Measurements from ENCODE around the gene RHEB. TPM values are rescaled to one million over a fixed set of nuclear protein-coding genes. Genes with fewer than 3 reads are reported as not detected.
A peak's percentile ranks its signal among the peaks of the same experiment; 100 is the strongest.

RHEB gene
- total and polyA plus RNA-seq, 2 of the 4 experiments (the other 2 are of a cell fraction), result 19.7 to 67.2 TPM

DNA sequence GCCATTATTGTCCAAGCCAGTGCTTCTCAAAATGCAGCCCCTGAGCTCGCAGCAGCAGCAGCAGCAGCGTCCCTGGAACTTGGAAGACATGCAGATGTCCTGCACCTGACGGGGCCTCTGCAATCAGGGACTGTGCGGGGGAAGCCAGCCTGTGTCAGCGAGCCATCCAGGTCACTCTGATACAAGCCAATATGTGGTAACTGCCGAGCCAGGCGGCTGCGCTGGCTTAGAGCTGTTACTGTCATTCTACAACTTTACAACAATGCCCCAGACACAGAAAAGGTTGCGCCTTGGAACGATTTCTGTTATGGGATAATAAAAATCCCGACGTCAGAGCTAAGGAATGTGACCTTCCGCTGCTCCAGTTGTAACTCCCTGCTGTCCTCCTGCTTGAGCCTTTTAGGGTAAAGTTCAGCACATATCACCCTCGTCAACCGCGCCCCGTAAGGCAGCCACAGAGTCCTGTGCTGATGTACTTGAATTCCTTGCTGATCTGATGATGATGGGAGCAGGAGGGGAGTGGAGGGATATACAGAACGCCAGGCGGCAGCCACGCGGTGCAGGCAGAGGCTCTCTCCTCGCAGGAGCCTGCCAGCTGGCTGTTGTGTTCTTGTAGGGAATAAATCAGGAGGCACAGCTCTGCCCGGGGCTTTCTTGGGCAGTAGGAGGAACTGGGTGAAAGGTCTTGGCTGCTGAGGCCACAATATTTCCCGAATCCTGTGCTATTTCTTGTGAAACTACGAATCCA lies 59.8 kb downstream of the RHEB start (continued):
- no peak for TF ChIP-seq RCOR1 (IDR thresholded peaks at IDR 0.05; ENCODE audit: insufficient replicate concordance, low read length)
- TF ChIP-seq RAD21 (IDR thresholded peaks at IDR 0.05; ENCODE audit: low read length), result peak; percentile 59
- TF ChIP-seq MXI1 (IDR thresholded peaks at IDR 0.05; ENCODE audit: borderline replicate concordance, low read depth, low read length), result peak; percentile 90; the same call in 1 of the 2 replicates

DNA sequence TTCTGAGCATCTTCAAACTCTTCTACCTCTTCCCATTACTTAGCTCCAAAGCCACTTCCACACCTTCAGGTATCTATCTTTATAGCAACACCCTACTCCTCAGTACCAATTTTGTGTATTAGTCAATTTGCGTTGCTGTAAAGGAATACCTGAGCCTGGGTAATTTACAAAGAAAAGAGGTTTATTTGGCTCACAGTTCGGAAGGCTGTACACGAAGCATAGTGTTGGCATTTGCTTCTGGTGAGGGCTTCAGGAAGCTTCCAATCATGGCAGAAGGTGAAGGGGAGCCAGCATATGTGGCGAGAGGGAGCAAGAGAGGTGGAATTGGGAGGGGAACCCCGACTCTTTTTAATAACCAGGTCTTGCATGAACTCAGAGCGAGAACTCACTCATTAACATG lies 62.2 kb downstream of the RHEB start:
- in situ Hi-C loops (cut with MboI; ENCODE audit: low sequenced_read_pairs) (loop anchor here (25.0 kb wide), 1 partner anchor 305 kb away; no protein-coding TSS in a partner anchor), intact Hi-C loops (cut with micrococcal nuclease) (no loop called here), dilution Hi-C loops (cut with HindIII; ENCODE audit: low sequenced_read_pairs, unreplicated experiment) (no loop called here)
- H3K18ac ChIP-seq (ENCODE audit: low read depth, low read length), result no peak overlapping the region
- H3K9me3 ChIP-seq (ENCODE audit: control insufficient read depth, insufficient read depth, low read length), result peaks cover 5% of the 10 kb centered on the region
- 87% methylated on average over 3 of the region's 6 CpGs; no CpG with 5 or more reads in 1 of the 2 experiments for WGBS, 2 experiments (ENCODE audit: extremely low coverage in 2 of 2, insufficient read length in 1 of 2)
- H2BK20ac ChIP-seq (ENCODE audit: low read depth, low read length), result no peak overlapping the region
- no peak overlapping the region for H3K4me2 ChIP-seq (ENCODE audit: low read depth, low read length)
- no peak overlapping the region for H4K8ac ChIP-seq (ENCODE audit: low read depth in 2 of 2, low read length in 2 of 2)
- no peaks in the 10 kb centered on the region for H3K36me3 ChIP-seq (ENCODE audit: control insufficient read depth, insufficient read depth, low read length)
- no peak overlapping the region for H2BK5ac ChIP-seq (ENCODE audit: low read depth, low read length, poor library complexity, severe bottlenecking)
- no peak overlapping the region for H3K4me3 ChIP-seq (ENCODE audit: insufficient read depth, low read depth, low read length)
- no peak overlapping the region for H2BK15ac ChIP-seq (ENCODE audit: low read depth, low read length)
- H2BK120ac ChIP-seq (ENCODE audit: low read depth, low read length), result no peak overlapping the region
- H2AK9ac ChIP-seq (replicated peaks; ENCODE audit: low read depth, low read length, poor library complexity), result no peak overlapping the region
- H3K56ac ChIP-seq (ENCODE audit: extremely low read depth, insufficient read depth, low read length), result no peak overlapping the region
- H4K91ac ChIP-seq (ENCODE audit: insufficient read depth, low read depth, low read length), result no peak overlapping the region
- BruUV-seq (replicated peaks), result no TSS peak
- peak overlapping the region; percentile 12; the same call in 1 of the 2 replicates for H2AK5ac ChIP-seq (ENCODE audit: low read depth, low read length)
- no peak overlapping the region for H3K23ac ChIP-seq (ENCODE audit: low read depth, low read length)
- no peak for DNase-seq
- CTCF ChIA-PET, result no interaction called here
- H3K9me1 ChIP-seq (ENCODE audit: insufficient read depth, low read length), result peaks cover 10% of the 10 kb centered on the region
- H3K27me3 ChIP-seq (ENCODE audit: control insufficient read depth, insufficient read depth, low read length), result no peaks in the 10 kb centered on the region
- H2AFZ ChIP-seq (replicated peaks; ENCODE audit: low read length, poor library complexity), result no peak overlapping the region
- no peak for ATAC-seq (ENCODE audit: low read depth)
- no peak overlapping the region for H3K14ac ChIP-seq (replicated peaks; ENCODE audit: low read depth, low read length)
- H3K9ac ChIP-seq (ENCODE audit: low read depth, low read length), result no peak overlapping the region
- no peak overlapping the region for H4K5ac ChIP-seq (ENCODE audit: low read depth, low read length)
- H3K4me1 ChIP-seq (ENCODE audit: control insufficient read depth, insufficient read depth, low read length), result peaks cover 14% of the 10 kb centered on the region
- no peak overlapping the region for H3K27ac ChIP-seq (ENCODE audit: insufficient read depth, low read length)
- H4K20me1 ChIP-seq (ENCODE audit: insufficient read depth, low read length), result no peaks in the 10 kb centered on the region
- TF ChIP-seq CEBPB (IDR thresholded peaks at IDR 0.05; ENCODE audit: low read depth, low read length) (no peak), MAFK (IDR thresholded peaks at IDR 0.05; ENCODE audit: low read depth, low read length) (no peak), NFE2L2 (IDR thresholded peaks at IDR 0.05; ENCODE audit: low read depth, low read length) (no peak), RAD21 (IDR thresholded peaks at IDR 0.05; ENCODE audit: low read length) (no peak), FOS (IDR thresholded peaks at IDR 0.05; ENCODE audit: low read depth, low read length) (no peak), MAZ (IDR thresholded peaks at IDR 0.05; ENCODE audit: borderline replicate concordance, low read depth, low read length) (no peak)
- TF ChIP-seq, protein P1, sequence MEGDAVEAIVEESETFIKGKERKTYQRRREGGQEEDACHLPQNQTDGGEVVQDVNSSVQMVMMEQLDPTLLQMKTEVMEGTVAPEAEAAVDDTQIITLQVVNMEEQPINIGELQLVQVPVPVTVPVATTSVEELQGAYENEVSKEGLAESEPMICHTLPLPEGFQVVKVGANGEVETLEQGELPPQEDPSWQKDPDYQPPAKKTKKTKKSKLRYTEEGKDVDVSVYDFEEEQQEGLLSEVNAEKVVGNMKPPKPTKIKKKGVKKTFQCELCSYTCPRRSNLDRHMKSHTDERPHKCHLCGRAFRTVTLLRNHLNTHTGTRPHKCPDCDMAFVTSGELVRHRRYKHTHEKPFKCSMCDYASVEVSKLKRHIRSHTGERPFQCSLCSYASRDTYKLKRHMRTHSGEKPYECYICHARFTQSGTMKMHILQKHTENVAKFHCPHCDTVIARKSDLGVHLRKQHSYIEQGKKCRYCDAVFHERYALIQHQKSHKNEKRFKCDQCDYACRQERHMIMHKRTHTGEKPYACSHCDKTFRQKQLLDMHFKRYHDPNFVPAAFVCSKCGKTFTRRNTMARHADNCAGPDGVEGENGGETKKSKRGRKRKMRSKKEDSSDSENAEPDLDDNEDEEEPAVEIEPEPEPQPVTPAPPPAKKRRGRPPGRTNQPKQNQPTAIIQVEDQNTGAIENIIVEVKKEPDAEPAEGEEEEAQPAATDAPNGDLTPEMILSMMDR (conservative IDR thresholded peaks at IDR 0.05; ENCODE audit: low read depth, low read length), result no peak
- TF ChIP-seq, protein P2, sequence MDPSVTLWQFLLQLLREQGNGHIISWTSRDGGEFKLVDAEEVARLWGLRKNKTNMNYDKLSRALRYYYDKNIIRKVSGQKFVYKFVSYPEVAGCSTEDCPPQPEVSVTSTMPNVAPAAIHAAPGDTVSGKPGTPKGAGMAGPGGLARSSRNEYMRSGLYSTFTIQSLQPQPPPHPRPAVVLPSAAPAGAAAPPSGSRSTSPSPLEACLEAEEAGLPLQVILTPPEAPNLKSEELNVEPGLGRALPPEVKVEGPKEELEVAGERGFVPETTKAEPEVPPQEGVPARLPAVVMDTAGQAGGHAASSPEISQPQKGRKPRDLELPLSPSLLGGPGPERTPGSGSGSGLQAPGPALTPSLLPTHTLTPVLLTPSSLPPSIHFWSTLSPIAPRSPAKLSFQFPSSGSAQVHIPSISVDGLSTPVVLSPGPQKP (IDR thresholded peaks at IDR 0.05; ENCODE audit: borderline replicate concordance, low read depth, low read length), result no peak
- TF ChIP-seq, protein P3, sequence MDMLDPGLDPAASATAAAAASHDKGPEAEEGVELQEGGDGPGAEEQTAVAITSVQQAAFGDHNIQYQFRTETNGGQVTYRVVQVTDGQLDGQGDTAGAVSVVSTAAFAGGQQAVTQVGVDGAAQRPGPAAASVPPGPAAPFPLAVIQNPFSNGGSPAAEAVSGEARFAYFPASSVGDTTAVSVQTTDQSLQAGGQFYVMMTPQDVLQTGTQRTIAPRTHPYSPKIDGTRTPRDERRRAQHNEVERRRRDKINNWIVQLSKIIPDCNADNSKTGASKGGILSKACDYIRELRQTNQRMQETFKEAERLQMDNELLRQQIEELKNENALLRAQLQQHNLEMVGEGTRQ (IDR thresholded peaks at IDR 0.05; ENCODE audit: low read depth, low read length), result no peak
- H3K4ac ChIP-seq (ENCODE audit: low read depth, low read length), result no peak overlapping the region
- POLR2A ChIA-PET (ENCODE audit: unreplicated experiment), result no interaction called here
- peaks cover 0 to 10% of the 10 kb centered on the region in 2 experiments; a peak in 1 of 4 replicates for H3K79me1 ChIP-seq (ENCODE audit: low read depth in 1 of 2, low read length in 2 of 2)
